MM.1S (cell line): Measurements from ENCODE around the gene LUC7L.

Experiments
- CTCF ChIP-seq: fragments of 300-600 bp; sonication (generic); IDR thresholded peaks from 2 replicates; pipeline ENCODE4 v1.5.1; 2016; ENCODE audit warnings: antibody characterized with exemption, low read length, mixed read lengths
- EZH2 ChIP-seq: fragments of 300-600 bp; sonication (generic); optimal IDR thresholded peaks from 2 replicates; pipeline ENCODE3; 2017; ENCODE audit warnings: low read depth, mild to moderate bottlenecking, antibody characterized with exemption, low read length, mixed read lengths
- EZH2phosphoT487 ChIP-seq: fragments of 300-600 bp; sonication (generic); IDR thresholded peaks from 2 replicates; pipeline ENCODE4 v1.6.1; 2018; ENCODE audit warnings: antibody characterized with exemption, low read length

GRCh38 chr16:175011-175949 lies 54.0 kb downstream of the LUC7L start:
- TF ChIP-seq EZH2 (no peak), CTCF (no peak), EZH2phosphoT487 (no peak)
